Stimulated activated CD8-positive, alpha-beta memory T cell treated with anti-CD3 and anti-CD28 coated beads, Interleukin-12 subunit alpha, Interleukin-12 subunit beta, amount 100 ng/mL, for 24 hours (primary cell): ENCODE data around the gene EFR3B.
"Not testable (repeated sequence)": the region's sequence is repeated elsewhere in the genome, so short reads cannot be mapped to it uniquely, and the experiment has no call there.

ENCODE experiments used
- DNase-seq: peaks from one replicate; pipeline ENCODE4 v3.0.0-alpha.2; 2020; ENCODE audit errors: extremely low read depth

EFR3B gene

DNA sequence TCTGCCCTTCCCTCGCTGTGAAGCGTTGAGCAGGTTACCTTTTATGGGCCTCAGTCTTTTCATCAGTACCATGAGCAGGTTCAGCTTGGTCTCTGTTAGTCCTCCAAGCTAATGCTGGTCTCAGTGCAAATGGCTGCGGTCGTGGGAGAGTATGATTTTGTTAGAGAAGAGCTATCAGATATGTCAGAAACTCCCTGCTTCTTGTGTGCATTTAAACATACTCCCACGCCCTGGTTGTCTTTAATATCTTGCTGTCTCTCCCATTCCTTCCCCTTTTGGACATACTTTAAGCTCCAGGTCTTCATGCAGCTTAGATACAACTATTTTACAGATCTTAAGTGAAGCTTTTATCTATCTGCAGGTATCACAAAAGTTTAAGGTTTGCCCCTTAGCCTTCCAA, 62.9 kb downstream of the EFR3B start:
- no peak for DNase-seq

DNA sequence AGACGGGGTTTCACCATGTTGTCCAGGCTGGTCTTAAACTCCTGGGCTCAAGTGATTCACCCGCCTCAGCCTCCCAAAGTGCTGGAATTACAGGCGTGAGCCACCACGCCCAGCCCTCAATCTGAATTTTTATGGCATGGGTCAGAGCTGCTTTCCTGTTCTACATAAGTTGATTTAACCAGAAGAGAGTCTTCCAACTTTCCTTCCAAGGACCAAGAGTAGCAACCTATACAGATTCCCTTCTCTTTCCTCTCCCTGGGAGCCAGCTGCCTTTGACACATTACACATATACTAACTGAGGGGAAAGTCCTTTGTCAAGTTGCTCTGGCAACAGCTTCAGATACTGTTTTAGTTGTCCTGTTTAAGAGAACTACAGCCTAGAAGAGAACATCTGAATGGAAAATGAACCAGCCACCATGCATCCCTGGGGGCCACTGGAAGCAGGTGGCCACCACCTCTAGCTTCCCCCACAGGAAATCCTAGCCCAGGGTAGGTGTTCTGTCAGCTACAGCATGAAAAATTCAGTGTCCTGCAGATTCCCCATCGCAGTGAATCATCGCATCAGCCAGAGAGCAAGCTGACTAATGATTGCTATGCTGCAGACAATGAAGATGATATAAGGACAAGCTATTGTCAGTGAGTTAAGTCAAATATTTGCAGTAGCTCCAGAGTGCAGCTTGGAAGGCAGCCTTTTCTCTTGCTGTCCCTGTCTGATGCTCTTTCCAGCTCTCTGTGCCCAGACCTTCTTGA, 63.6 kb downstream of the EFR3B start:
- no peak for DNase-seq

DNA sequence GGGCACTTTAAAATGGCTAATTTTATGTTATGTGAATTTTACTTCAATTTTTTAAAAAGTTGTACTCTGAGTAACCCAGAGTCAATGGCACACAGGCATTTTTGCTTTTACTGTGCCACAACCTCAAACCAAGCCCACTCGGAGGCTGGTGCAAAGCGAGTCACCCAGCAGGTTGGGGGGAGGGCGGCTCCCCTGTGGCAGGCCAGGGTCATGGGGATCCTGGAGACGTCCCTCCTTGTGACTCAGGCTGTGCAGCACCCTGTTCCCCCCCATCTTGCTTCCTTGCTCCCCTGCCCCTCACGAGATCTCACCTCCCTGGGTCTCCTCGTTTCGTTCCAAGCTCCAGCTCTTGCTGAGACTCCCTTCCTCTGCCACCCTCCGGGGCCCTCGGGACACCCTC, 67.9 kb downstream of the EFR3B start:
- no peak for DNase-seq

DNA sequence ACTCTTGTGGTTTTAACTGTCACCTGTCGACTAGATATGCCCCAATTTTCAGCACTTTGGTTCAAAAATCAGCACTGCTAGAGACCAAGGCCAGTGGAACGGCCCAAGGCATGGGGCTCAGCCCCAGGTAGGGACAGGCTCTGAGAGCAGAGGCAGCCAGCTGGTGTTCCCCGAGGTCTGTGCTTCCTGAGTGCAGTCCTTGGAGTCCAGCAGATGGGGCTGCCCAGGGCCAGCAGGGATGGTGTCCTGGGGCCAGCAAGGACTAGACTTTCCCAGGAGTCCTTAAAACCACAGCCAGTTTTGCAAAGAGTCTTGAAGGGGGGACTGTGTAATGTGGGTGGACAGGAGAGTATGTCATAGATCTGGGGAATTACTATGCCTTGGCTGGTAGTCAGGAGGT, 70.2 kb downstream of the EFR3B start:
- no peak for DNase-seq

DNA sequence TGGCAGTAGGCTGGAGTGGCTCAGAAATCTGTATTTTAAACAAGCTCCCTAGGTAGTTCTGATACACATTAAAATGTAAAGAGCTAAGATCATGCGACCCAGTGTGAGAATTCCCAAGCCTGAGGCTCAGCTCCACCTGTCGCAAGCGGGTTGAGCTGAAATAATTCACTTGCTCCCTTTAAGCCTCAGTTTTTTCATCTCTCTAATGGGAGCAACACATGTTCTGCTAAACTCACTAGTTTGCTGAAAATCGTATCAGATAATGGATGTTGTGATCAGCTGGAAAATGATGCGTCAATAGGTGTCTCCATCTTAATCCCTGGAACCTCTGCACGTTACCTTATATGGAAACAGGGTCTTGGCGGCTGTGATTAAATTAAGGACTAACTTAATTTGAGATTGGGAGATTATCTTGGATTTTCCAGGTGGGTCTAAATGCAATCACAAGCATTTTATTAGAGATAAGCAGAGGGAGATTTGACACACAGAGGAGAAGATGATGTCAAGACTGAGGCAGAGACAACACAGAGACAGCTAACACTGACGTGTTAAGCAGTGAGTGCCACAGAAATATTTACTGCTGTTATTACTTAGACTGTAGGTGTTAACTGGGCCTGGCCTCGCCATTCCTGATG, 73.5 kb downstream of the EFR3B start:
- no peak for DNase-seq

DNA sequence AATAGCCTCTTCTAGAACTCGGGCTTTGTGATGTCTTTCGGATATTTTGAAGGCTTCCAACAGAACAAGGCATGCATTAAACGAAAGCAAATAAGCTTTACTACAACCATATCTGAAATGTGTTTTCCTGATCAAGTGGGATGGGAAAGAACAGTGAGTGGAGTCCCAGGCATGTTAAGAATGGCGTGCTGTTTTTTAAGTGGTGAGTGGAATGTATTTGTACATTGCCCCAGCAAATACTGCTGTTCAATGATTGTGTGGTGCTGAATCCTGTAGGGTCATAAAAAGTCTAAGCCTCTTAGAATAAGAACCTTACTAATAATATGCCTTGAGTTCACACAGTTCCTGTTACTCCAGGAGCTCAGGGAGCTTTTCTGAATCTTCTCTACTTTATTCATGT, 74.0 kb downstream of the EFR3B start:
- no peak for DNase-seq

DNA sequence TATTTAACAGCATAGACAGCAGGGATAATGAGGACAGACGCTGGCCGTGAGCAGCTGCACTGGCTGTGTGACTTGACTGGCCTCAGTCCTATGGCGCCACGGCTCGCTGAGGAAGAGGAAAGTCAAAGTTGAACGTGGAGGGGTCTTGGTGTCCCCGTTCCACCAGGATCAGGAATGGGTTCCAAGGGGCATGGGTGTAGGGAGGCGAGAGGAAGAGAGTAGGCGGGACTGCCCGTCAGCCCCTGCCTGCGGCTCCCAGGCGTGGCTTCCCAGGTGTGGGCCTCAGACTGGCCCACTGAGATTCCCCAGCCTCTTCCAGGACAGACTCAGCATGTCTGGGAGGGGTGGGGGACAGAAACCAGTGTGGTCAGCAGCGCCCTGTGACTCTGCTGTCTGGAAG, 75.1 kb downstream of the EFR3B start:
- no peak for DNase-seq

DNA sequence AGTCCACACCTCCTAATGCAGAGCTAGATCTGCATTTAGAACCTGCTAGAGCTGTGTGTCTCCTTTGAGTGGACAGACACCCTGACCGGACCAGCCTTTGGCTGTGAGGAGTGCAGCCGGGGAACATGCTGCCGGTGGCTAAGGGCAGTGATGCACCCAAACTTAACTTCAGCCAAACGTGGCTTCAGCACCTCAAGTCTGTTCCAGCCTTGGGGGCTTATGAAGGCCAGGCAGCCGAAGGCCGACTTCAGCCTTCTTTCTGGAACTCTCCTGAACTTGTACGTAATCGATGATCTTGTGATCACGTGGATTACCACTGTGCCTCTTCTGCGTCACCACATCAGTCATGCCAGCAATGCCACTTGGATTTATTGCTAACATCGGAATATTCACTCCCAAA, 77.4 kb downstream of the EFR3B start:
- no peak for DNase-seq

DNA sequence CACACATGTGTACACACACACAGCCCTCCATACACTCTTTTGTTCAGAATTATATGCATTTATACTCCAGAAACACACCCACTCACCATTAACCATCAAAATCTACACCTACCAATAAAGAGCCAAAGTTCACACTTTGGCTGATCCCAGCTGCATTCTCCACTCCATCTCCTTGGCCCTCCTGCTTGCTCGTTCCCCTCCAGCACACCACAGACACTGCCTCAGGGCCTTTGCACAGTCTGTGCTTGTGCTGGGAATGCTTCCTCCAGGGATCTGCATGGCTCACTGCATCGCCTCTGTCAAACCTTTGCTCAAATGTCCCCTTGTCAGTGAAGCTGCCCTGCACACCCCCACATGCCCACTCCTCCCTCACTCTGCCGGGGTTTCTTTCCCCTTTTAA, 80.5 kb downstream of the EFR3B start:
- DNase-seq: no peak

DNA sequence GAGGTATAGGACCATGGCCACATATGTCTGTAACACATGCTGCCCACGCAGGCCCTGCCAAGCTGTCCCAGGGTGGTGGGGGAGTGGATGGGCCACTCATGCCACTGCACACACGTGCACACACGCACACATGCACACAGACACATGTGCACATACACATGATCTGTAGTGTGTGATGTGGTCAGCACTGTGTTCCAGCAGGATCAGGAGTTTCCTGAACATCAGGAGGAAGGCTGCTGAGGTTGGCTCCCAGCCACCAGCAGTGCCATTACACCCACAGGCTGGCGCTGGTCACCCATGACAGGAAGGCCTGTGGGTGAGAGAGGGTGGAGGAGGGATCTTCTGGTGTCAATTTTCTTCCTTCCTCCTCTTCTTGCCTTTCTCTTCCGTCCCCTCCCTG, 81.8 kb downstream of the EFR3B start:
- no peak for DNase-seq

DNA sequence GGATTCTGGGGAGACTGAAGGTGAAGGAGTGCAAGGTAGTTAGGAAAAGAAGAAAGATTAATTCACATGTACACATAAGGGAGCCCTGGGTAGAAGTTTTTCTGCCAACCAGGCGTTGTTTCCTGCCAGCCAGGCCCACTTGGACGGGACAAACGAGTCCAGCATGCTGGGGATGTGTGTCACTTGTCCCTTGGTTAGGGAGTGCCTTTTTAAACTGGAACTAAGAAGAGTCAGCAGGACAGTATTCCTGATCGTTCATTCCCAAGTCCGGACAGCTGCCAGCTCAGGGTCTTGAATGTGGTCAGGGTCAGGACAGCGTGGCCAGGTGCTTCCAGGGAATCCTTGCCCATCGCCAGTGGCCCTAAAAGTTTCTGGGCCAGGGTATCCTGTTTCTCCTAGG, 83.3 kb downstream of the EFR3B start:
- DNase-seq: no peak

DNA sequence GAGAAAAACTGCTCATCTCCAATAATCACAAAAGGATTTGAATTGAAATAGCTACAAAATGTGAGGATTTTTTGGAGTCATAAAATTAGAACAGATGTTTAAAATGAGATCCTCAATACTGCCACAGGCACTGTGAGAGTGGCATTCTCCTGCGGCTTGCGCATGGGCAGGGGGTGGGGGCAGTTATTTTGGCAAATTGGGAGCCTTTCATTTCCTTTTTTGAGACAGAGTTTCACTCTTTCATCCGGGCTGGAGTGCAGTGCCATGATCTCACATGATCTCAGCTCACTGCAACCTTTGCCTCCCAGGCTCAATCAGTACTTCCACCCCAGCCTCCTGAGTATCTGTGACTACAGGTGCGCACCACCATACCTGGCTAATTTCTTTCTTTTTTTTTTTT, 84.1 kb downstream of the EFR3B start:
- no peak for DNase-seq

DNA sequence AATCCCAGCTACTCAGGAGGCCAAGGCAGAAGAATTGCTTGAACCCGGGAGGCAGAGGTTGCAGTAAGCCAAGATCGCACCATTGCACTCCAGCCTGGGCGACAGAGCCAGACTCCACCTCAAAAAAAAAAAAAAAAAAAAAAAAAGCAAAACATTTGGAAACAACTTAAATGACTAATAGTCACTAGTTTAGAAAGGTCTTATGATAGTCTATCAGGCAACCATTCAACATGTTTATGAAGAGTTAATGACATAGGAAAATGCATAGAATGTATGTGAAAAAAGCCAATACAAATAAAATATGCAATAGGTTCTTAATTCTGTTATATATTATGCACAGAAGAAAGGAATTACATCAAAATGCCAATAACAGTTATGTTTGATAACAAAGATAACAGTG, 85.2 kb downstream of the EFR3B start:
- not testable (repeated sequence) for DNase-seq

DNA sequence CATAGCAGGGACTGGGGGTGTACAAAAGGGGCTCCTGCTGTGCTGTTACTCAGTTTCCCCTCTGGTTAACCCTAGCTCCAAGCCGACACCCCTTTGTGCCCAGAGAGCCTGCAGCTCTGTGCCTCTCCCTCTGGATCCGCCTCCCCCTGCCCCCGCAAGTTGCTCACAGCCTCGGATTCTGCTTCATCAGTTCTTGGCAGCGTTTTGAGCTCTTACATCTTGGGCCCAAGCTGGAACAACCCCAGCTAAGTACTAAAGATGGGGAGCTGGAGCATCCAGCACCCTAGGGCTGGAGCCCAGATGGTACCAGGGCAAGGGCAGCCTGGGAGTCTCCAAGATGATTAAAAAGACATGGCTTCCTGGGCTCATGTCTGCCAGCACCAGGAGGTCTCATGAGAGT, 85.8 kb downstream of the EFR3B start:
- DNase-seq: no peak

DNA sequence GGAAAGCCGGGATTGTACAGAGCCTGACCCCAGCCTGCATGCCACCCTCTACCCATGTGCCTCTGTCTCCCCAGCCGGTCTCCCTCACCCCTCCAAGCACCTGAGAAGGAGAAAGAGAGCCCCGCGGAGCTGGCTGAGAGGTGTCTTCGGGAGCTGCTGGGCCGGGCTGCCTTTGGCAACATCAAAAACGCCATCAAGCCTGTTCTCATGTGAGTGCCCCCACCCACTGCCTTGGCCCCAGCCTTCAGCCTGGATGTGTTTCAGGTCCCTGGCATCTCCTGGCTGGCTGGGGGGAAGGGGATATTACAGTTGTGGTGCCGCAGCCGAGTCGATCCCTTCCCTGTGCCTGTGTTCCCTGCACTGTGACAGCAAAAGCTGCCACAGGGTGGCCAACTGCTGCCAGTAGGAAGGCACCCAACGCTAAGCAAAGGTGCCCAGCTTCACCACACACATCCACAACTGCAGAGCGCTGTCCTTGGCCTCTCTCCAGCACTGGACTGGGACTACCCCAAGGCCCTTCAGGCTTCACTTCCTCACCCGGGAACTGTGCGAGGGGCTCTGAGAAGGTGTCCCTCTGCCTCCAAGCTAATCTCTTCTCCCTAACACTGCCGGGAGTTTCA, 88.1 kb downstream of the EFR3B start:
- no peak for DNase-seq

DNA sequence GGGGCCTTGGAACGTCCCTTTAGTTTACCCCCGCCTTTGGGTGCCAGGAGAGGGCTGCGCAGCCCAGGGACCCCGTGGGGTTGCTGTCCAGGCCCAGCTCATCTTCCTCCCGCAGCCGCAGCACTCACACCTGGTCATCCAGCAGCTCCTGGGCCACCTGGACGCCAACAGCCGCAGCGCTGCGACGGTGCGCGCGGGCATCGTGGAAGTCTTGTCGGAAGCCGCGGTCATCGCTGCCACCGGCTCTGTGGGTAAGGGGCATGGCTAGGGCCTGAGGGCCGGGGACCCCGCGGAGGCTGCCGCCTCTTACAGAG, 89.3 kb downstream of the EFR3B start:
- no peak for DNase-seq

DNA sequence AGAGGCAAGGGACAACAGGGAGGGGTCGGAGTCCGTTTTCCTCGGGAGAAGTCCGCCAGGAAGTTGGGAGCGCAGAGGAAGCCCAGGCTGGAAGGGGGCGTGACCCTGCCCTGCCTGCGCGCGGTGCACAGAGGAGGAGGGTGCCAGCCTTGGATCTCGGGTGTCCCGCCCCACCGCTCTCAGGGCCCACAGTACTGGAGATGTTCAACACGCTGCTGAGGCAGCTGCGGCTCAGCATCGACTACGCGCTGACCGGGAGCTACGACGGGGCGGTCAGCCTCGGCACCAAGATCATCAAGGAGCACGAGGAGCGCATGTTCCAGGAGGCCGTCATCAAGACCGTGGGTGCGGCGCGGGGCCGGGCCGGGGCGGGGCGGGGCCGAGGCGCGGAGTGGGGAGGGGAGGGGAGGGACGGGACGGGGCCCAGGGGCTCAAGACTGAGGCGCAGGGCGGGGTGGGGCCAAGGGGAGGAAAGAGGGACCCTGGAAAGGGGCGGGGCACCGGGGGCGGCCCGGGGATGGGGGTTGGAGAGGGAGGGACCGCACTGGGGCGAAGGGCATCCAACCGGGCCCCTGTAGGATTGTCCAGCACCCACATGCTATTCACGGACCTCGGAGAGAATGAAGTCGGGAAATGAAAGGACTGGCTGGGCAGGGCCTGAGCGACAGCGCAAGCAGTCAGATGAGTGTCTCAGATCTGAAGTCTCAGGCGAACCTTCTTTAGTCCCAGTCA, 89.9 kb downstream of the EFR3B start:
- DNase-seq: no peak

DNA sequence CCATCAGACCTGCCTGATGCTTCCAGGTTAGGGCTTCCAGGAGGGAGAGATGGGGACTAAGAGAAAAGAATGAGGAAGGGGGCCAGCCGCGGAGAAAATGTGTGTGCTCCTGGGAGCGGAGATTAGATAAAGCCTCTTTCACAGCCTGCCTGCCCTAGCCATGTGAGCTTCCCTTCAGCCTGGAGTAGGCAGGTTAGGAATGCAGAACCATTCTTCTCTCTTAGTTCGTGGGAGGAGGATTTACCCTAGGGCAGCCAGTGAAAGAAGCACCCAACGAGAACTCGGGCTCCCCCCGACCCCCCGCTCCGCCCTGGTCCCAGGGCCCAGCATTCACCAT, 90.4 kb downstream of the EFR3B start:
- no peak for DNase-seq

DNA sequence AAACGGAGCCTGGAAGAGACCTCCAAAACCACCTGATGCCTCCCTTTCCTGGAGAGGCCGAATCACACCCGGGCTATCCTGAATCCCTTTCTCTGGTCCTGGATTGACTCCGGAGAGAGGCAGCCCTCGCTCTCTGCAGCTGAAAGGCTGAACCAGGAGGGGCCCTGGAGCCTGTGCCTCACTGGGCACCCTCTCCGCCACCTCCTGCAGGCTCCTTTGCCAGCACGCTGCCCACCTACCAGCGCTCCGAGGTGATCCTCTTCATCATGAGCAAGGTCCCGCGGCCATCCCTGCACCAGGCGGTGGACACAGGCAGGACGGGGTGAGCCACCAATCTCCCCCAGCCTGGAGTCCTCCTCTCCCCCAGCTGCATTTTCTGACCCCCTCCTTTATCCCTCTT, 90.8 kb downstream of the EFR3B start:
- no peak for DNase-seq

DNA sequence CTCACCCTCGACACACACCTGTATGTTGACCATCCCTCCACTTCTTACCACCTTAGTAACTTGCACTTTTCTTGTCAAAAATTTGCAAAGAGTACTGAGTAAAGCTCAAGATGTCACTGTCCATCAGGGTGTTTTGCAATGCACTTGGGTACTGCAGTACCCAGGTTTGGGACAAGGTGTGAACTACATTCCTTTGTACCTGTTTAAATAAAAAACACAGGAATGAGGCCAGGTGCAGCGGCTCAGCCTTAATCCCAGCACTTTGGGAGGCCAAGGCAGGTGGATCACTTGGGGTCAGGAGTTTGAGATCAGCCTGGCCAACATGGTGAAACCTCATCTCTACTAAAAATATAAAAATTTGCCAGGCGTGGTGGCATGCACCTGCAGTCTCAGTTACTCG, 98.7 kb downstream of the EFR3B start:
- not testable (repeated sequence) for DNase-seq

DNA sequence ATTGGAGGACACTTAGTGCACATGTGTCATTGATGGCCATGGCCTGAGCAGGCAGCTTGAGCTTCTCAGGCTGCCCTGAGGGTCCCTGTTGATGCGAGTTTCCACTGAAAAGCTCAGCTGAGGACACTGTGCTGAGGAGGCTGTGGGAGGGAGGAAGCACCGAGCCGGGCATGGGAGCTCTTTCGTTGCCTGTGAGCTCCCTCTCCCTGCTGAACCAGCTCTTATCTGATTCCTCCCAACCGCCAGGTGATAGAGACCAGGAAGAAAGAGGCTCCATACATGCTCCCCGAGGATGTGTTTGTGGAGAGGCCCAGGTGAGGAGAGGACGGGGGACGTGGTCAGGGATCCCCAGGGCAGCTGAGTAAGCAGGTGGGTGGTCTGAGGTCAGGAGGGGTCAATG, 99.2 kb downstream of the EFR3B start:
- no peak for DNase-seq

DNA sequence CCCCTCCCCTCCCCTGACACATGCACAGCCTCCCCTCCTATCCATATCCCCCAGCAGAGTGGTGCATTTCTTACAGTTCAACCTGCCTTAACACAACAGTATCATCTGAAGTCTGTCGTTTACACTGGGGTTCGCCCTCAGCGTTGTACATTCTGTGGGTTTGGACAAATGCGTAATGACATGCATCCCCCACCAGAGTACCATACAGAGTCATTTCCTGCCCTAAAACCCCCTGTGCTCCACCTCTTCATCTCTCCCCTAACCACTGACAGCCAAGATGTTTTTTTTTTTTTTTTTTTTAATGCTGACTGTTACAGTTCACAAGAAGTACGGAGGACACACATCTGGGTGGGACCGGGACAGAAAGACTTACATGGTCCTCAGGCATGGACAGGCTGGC, 103.9 kb downstream of the EFR3B start:
- no peak for DNase-seq

DNA sequence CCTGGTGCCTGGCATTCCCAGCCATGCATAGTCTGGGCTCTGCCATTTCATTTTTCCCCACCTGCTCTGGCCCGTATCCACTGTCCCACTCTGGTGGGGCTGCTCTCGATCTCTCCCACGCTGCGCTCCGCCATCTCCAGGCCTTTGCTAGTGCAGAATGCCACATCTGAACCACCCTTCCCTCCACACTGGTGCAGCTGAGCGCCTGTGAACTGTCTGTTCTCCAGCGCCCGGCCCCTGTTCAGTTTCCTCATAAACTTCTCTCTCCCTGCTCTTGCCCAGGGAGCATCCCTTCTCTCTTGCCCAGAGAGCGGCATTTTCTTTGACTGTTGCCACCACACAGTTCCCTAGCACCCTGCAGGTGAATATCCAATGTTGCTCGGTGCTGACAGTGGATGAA, 105.0 kb downstream of the EFR3B start:
- no peak for DNase-seq
